Esophagus muscularis mucosa (tissue), 3 donors: ENCODE data around the gene TEAD2.

Experiments used
- CTCF ChIP-seq, 3 experiments: fragments of 200-600 bp in 2 of 3; fragments of 450-650 bp in 1 of 3; sonication (generic) in 2 of 3; IDR thresholded peaks; one replicate each; pipeline ENCODE4 v1.5.1; 2017 to 2019; ENCODE audit warnings: antibody characterized with exemption in 3 of 3, mild to moderate bottlenecking in 2 of 3, moderate library complexity in 1 of 3
- POLR2A ChIP-seq: fragments of 450-650 bp; IDR thresholded peaks from one replicate; pipeline ENCODE4 v1.6.1; 2017; ENCODE audit warnings: antibody characterized with exemption, moderate library complexity, mild to moderate bottlenecking, low read depth

- TF ChIP-seq CTCF (IDR thresholded peaks at IDR 0.05): no peak
- TF ChIP-seq POLR2A: no peak
Measured at GRCh38 chr19:49342291-49342721, 19.9 kb downstream of the TEAD2 start.
